Ishikawa (cell line): ENCODE measurements around the gene MT1E.

ENCODE experiments used
- CEBPB ChIP-seq: IDR thresholded peaks from 2 replicates; pipeline ENCODE4 v1.6.1; 2012
- CREB1 ChIP-seq: IDR thresholded peaks from 2 replicates; pipeline ENCODE4 v1.6.1; 2012; ENCODE audit warnings: low read depth
- EGR1 ChIP-seq: IDR thresholded peaks from 2 replicates; pipeline ENCODE4 v1.6.1; 2012
- EP300 ChIP-seq: IDR thresholded peaks from 2 replicates; pipeline ENCODE4 v1.6.1; 2012; ENCODE audit warnings: borderline replicate concordance
- MAX ChIP-seq: IDR thresholded peaks from 2 replicates; pipeline ENCODE4 v1.6.1; 2012
- REST ChIP-seq: IDR thresholded peaks from 2 replicates; pipeline ENCODE4 v1.6.1; 2012; ENCODE audit warnings: low read depth, mild to moderate bottlenecking
- TAF1 ChIP-seq: IDR thresholded peaks from 2 replicates; pipeline ENCODE4 v1.6.1; 2012; ENCODE audit warnings: low read depth, mild to moderate bottlenecking
- USF1 ChIP-seq: IDR thresholded peaks from 2 replicates; pipeline ENCODE4 v1.6.1; 2012
- YY1 ChIP-seq: IDR thresholded peaks from 2 replicates; pipeline ENCODE4 v1.6.1; 2012; ENCODE audit warnings: low read depth
- ZBTB7A ChIP-seq: IDR thresholded peaks from 2 replicates; pipeline ENCODE4 v1.6.1; 2012; ENCODE audit warnings: low read depth

- TF ChIP-seq EP300 (no peak), YY1 (no peak), ZBTB7A (no peak), CREB1 (no peak), EGR1 (no peak), MAX (no peak), REST (no peak), USF1 (no peak), TAF1 (no peak), CEBPB (no peak)
Measured at GRCh38 chr16:56645311-56645710, 19.7 kb downstream of the MT1E start.
